PFSK-1 (cell line): ENCODE measurements around the gene TTC39C.

Experiments used
- FOXP2 ChIP-seq: optimal IDR thresholded peaks from 2 replicates; pipeline ENCODE3; 2011; ENCODE audit warnings: borderline replicate concordance, control low read depth, inconsistent platforms; ENCODE audit not compliant: insufficient read depth; ENCODE audit errors: extremely low read length, extremely low read depth
- POLR2AphosphoS5 ChIP-seq: IDR thresholded peaks from 2 replicates; pipeline ENCODE4 v1.6.1; 2012; ENCODE audit warnings: low read depth, mild to moderate bottlenecking, control low read depth, low read length, moderate library complexity
- REST ChIP-seq, 2 experiments: IDR thresholded peaks; 2 replicates each; pipeline versions ENCODE4 v1.6.1 to v1.8.0; 2011 to 2012; ENCODE audit warnings: low read depth in 2 of 2, low read length in 2 of 2, control low read depth in 1 of 2, inconsistent platforms in 1 of 2, mild to moderate bottlenecking in 1 of 2, moderate library complexity in 1 of 2; ENCODE audit not compliant: insufficient read depth in 1 of 2
- SIN3A ChIP-seq: IDR thresholded peaks from 2 replicates; pipeline ENCODE4 v1.6.1; 2012; ENCODE audit warnings: mild to moderate bottlenecking, low read length, moderate library complexity, borderline replicate concordance; ENCODE audit not compliant: insufficient read depth
- TAF1 ChIP-seq: IDR thresholded peaks from 2 replicates; pipeline ENCODE4 v1.6.1; 2012; ENCODE audit warnings: low read length, control low read depth, borderline replicate concordance; ENCODE audit not compliant: insufficient read depth

Gene TTC39C

GRCh38 chr18:24000613-24001490 lies 13.7 kb upstream of the TTC39C start:
- TF ChIP-seq POLR2AphosphoS5, result no peak
- no peak for TF ChIP-seq SIN3A
- no peak for TF ChIP-seq TAF1
- no peak for TF ChIP-seq FOXP2
- TF ChIP-seq REST (IDR thresholded peaks at IDR 0.05; ENCODE audit: insufficient read depth in 1 of 2, low read depth in 2 of 2, low read length in 2 of 2), result no peak

GRCh38 chr18:24002479-24002878 lies 12.1 kb upstream of the TTC39C start:
- no peak for TF ChIP-seq FOXP2
- no peak for TF ChIP-seq POLR2AphosphoS5
- TF ChIP-seq REST (IDR thresholded peaks at IDR 0.05; ENCODE audit: insufficient read depth in 1 of 2, low read depth in 2 of 2, low read length in 2 of 2), result no peak
- TF ChIP-seq SIN3A, result no peak
- TF ChIP-seq TAF1, result no peak

GRCh38 chr18:24003288-24003687 lies 11.3 kb upstream of the TTC39C start:
- no peak for TF ChIP-seq REST (IDR thresholded peaks at IDR 0.05; ENCODE audit: insufficient read depth in 1 of 2, low read depth in 2 of 2, low read length in 2 of 2)
- no peak for TF ChIP-seq POLR2AphosphoS5
- no peak for TF ChIP-seq FOXP2
- no peak for TF ChIP-seq TAF1
- no peak for TF ChIP-seq SIN3A

- TF ChIP-seq REST (IDR thresholded peaks at IDR 0.05; ENCODE audit: insufficient read depth in 1 of 2, low read depth in 2 of 2, low read length in 2 of 2) (no peak), TAF1 (no peak), POLR2AphosphoS5 (no peak), FOXP2 (no peak), SIN3A (no peak)
Observed at GRCh38 chr18:24003903-24004640, 10.5 kb upstream of the TTC39C start.
